Measurements from ENCODE around the gene TRIM24.
"Not testable (repeated sequence)": the region's sequence is repeated elsewhere in the genome, so short reads cannot be mapped to it uniquely, and the experiment has no call there.

- TF ChIP-seq, protein P1, sequence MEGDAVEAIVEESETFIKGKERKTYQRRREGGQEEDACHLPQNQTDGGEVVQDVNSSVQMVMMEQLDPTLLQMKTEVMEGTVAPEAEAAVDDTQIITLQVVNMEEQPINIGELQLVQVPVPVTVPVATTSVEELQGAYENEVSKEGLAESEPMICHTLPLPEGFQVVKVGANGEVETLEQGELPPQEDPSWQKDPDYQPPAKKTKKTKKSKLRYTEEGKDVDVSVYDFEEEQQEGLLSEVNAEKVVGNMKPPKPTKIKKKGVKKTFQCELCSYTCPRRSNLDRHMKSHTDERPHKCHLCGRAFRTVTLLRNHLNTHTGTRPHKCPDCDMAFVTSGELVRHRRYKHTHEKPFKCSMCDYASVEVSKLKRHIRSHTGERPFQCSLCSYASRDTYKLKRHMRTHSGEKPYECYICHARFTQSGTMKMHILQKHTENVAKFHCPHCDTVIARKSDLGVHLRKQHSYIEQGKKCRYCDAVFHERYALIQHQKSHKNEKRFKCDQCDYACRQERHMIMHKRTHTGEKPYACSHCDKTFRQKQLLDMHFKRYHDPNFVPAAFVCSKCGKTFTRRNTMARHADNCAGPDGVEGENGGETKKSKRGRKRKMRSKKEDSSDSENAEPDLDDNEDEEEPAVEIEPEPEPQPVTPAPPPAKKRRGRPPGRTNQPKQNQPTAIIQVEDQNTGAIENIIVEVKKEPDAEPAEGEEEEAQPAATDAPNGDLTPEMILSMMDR (IDR thresholded peaks at IDR 0.05; ENCODE audit: low read length) = not testable (repeated sequence)
- TF ChIP-seq EZH2 (optimal IDR thresholded peaks at IDR 0.05; ENCODE audit: low read depth, low read length) = not testable (repeated sequence)
Measured at GRCh38 chr7:138536833-138537232, 76.8 kb downstream of the TRIM24 start.

Measured in MM.1S (cell line).